Stimulated activated CD8-positive, alpha-beta memory T cell treated with anti-CD3 and anti-CD28 coated beads, Interleukin-2, amount 100 ng/mL, for 48 hours (primary cell): ENCODE measurements around the gene CHADL.
A peak's percentile ranks its signal among the peaks of the same experiment; 100 is the strongest.

Source experiments
- DNase-seq, 2 donors: peaks; one replicate each; pipeline ENCODE4 v3.0.0-alpha.2; 2020; ENCODE audit warnings: low read depth in 2 of 2

The CHADL gene

GRCh38 chr22:41230401-41230785, 10.3 kb downstream of the CHADL start:
- no peak for DNase-seq

DNA sequence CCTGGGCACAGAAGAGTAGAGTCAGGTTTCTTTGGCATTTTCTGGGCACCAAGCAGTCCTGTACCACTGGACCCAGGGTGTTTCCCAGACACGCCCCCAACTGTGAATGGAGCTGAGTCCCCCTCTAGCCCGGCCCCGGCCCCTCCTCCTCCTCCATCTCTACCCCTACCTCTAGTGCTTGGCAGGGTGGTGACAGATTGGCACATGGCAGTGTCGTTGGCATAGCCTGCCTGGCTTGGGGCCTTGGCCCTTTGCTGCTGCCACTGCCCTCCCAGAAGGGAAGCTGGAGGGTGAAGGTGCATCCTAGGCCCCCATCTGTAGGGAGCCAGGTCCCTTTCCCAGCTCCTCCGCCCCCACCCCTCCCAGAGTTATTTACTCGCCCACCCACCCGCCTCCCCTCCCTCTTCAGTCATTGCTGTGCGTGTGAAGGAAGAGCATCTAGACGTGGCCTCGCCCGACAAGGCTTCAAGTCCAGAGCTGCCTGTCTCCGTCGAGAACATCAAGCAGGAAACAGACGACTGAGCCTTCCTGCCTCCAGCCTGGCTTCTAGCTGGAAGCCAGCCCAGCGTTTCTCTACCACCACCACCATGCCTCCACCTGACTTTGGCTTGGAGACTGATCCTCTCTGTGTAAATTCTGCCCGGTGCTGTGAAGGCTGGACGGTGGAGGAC, 10.9 kb downstream of the CHADL start:
- DNase-seq: no peak

- DNase-seq: no peak
Measured at GRCh38 chr22:41229215-41229614, 11.5 kb downstream of the CHADL start.

GRCh38 chr22:41226723-41227655, 13.7 kb downstream of the CHADL start:
- DNase-seq: no peak

GRCh38 chr22:41223535-41223934, 17.2 kb downstream of the CHADL start:
- no peak for DNase-seq

DNA sequence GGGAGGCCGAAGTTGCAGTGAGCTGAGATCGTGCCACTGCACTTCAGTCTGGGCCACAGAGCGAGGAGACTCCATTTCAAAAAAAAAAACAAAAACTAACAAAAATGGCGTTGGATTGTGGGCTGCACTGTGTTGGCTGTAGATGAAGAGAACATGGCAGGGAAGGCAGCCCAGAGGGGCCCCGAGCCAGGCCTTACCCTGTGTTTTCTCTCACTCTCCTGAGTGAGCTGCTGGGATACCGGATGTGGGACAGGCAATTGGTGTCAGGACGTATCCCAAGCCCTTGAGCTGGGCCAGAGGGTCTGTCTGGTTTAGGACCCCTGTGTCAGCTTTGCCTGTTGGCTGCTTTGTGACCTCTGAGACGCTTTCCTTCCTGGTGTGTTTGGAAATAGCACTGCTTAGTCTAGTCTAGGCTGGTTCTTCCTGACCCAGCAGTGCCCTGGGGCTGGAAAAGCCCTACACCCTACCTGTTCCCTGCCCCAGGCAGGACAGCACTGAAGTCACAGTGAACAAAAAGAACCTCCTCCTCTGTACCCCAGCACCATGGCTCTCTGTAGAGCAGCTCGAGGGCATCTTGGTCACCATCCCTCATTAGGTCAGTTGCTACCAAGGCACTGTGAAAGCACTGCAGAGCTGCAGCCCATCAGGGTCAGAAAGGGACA, 17.8 kb downstream of the CHADL start:
- DNase-seq: no peak

DNA sequence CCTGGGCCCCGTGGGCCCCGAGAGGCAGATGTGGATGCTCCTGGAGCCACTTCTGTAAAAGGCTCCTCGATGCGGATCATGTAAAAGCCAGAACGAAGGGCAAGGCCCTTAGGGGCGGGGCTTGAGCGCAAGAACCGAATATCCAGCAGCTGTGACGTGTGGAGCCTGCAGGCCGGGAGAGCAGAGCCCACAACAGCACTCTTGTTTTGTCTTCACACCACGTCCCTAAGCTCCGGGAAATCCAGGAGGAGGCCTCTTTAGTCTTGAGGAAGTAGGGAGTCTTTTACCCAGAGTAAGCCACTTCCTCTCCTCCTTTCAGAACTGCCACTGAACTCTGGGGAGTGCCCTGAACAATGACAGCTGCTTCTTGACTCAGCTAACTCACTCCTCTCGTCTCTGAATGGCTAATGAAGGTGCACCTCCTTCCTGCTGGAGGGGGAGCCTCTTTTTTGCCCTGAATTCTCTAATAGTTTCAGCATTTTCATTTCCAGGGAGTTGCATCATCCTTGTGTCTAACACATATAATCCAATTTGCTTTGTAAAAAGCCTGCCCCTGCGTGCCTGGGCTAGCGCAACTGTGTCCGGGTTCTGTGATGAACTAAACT, 23.1 kb downstream of the CHADL start:
- peak in 1 of 2 donors; percentile 16 for DNase-seq

DNA sequence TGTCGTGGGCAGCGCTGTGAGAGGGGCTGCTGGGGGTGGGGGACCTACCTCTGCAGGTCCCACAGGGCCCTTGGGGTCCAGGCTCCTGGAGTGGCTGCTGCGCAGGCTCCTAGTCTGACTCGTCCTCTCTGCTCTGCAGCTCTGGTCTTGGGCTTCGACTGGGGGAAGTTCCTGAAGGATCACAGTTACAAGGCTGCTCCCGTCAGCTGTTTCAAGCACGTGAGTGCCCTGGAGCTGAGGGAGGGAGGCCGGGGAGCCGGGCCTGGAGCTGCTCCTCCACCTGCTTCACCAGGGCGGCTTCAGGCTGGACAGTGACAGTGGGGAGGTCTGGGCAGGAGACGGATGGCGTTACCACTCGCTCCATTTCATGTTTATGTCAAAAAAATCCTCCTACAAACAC, 23.7 kb downstream of the CHADL start:
- DNase-seq: no peak

GRCh38 chr22:41215926-41216325, 24.8 kb downstream of the CHADL start:
- no peak for DNase-seq

DNA sequence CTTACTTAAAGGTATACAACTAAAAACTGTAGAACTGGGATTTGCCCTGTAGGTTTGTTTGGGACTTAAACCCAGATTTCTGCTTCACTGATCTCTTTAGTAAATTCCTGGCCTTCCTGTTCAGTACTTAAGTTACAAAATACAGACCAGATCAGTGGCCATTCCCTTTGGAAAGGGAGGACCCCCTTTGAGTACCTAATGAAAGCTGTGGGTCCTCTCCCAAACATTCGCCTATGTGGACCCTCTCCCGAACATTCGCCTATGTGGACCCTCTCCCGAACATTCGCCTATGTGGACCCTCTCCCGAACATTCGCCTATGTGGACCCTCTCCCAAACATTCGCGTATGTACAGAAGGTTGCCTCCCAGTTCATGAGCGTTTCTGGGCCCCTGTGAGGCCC, 25.3 kb downstream of the CHADL start:
- DNase-seq: no peak

- DNase-seq: no peak
Measured at GRCh38 chr22:41206719-41207118, 34.0 kb downstream of the CHADL start.

GRCh38 chr22:41204992-41205900, 35.5 kb downstream of the CHADL start, which contains the start of gene L3MBTL2:
L3MBTL2 (plus strand) TSS chr22:41205312; CDS start chr22:41205363, 51 bp downstream.
- peak; percentile 98 for DNase-seq

DNA sequence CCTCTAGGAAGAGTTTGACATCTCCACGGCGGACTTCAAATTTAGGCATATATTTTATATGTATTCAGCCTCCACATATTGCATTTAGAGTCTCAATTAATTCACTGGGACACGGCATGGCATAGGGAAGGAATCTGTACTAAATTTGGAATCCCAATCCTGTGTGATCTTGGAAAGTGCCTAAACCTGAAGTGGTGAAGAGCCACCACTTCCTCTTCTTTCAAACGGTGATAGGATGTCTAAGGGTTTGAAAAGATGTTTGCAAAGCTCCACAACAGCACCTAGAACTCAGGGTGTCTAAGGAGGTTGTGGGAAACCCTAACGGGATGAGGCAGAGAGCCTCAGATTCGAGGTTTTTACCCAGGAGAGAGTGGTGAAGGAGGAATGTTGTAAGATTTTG, 36.7 kb downstream of the CHADL start:
- DNase-seq: no peak

DNA sequence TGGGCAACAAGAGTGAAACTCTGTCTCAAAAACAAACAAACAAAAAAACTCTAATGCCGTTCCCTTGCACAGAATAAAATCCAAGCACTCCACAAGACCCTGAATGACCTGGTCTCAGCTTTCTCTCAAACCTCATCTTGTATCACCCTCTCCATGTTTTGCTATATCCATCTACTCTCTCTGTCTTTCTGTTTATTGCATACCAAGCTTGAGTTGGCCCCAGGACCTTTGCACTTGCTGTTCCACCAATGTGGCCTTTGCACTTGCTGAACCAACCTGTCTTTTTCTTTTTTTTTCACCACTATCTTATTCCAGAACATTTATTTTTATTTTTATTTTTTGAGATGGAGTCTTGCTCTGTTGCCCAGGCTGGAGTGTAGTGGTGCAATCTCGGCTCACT, 37.6 kb downstream of the CHADL start:
- no peak for DNase-seq

GRCh38 chr22:41201141-41201540, 39.6 kb downstream of the CHADL start:
- no peak for DNase-seq

GRCh38 chr22:41198027-41198580, 42.6 kb downstream of the CHADL start:
- DNase-seq: peak; percentile 20 to 40

GRCh38 chr22:41197038-41197972, 43.4 kb downstream of the CHADL start:
- peak; percentile 71 to 77 for DNase-seq

DNA sequence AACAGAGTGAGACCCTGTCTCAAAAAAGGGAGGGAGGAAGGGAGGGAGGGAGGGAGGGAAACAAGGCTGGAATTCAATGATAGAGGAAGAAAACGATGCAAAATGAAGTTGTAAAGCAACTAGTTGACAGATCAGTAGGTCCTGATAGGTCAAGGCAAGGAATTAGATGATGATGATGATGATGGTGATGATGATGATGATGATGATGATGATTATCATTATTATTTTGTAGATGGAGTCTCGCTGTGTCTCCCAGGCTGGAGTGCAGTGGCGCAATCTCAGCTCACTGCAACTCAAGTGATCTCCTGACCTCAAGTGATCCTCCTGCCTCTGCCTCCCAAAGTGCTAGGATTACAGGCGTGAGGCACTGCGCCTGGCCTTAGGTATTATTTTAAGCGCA, 46.9 kb downstream of the CHADL start:
- DNase-seq: no peak

- DNase-seq: no peak
Measured at GRCh38 chr22:41191467-41191866, 49.3 kb downstream of the CHADL start.

DNA sequence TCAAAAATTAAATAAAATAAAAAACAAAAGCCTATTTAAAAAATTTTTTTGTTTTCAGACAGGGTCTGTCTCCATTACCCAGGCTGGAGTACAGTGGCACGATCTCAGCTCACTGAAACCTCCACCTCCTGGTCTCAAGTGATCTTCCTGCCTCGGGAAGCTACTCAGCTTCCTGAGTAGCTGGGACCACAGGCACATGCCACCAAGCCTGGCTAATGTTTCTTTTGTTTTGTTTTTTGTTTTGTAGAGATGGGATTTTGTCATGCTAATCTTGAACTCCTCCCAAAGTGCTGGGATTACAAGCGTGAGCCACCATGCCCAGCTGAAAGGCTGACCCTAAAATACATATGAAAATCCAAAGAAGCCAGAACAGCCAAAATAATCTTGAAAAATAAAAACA, 56.1 kb downstream of the CHADL start:
- DNase-seq: no peak
